GM12801 (cell line): ENCODE measurements around the gene CYP4F2.

ENCODE experiments used
- CTCF ChIP-seq: IDR thresholded peaks from one replicate; pipeline ENCODE4 v1.5.1; 2011; ENCODE audit warnings: control low read depth; ENCODE audit not compliant: insufficient read length; ENCODE audit errors: extremely low read depth

CYP4F2 gene

GRCh38 chr19:15895876-15896430 lies 1.9 kb downstream of the CYP4F2 start:
- TF ChIP-seq CTCF: no peak

DNA sequence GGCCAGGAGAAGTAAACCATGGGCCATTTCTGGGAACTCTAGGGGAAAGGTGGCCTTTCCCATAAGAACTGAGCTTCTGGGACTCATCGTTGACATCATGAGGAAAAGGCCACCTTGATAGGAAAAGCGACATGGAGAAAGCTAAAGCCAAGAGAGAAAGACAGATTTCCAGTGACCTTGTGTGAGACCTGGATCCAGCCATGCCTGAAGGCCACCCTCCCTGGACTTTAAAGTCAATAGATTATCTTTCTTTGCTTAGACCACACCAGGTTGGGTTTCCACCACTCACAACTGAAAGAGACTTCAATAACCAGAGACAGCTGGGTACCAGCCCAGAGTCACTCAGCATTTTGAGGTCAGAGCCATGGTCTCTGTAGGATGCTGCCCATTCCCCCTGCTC lies 3.5 kb downstream of the CYP4F2 start:
- no peak for TF ChIP-seq CTCF

- no peak for TF ChIP-seq CTCF
Measured at GRCh38 chr19:15893477-15893876, 4.4 kb downstream of the CYP4F2 start.

GRCh38 chr19:15892012-15892411 lies 5.9 kb downstream of the CYP4F2 start:
- TF ChIP-seq CTCF: no peak

- no peak for TF ChIP-seq CTCF
Measured at GRCh38 chr19:15891434-15891833, 6.4 kb downstream of the CYP4F2 start.

GRCh38 chr19:15885919-15886318 lies 12.0 kb downstream of the CYP4F2 start:
- no peak for TF ChIP-seq CTCF

DNA sequence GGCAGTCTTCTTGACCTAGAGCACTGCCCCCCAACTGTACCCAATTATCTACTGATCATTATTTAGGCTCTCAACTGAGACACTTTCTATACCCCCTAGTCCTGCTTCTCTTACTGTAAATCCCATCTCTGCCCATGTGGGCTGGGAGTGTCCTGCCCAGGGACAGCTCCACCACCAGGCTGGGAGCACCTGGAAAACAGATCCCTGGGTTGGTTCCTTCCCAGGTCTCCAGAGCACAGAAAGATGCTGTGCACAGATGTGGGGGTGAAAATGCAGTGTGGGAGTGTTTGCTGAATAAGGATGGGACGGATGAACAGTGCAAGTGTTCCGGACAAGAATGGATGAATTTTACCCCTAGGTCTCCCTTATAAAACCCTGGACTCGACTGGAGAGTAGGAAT lies 12.7 kb downstream of the CYP4F2 start:
- no peak for TF ChIP-seq CTCF
